Measurements from ENCODE around the gene ACOT13. TPM values are rescaled to one million over a fixed set of nuclear protein-coding genes. Genes with fewer than 3 reads are reported as not detected.

Gene ACOT13
- polyA plus RNA-seq, 2 of the 4 experiments (the other 2 are of a cell fraction), result 22.9 to 87.7 TPM

GRCh38 chr6:24658573-24659560 is 8.0 kb upstream of the ACOT13 start:
- ATAC-seq (peak; percentile 90 to 96), DNase-seq (ENCODE audit: low read depth in 1 of 2, low spot score in 1 of 2) (peak; percentile 35 to 96), FAIRE-seq (no peak)
- H3K4me3 ChIP-seq, result no peak overlapping the region
- H3K4me2 ChIP-seq, result peak overlapping the region; percentile 83
- 5% methylated on average over 9 of the region's 9 CpGs for WGBS (ENCODE audit: missing lambda C conversion rate)
- peaks cover 95% of the 10 kb centered on the region for H3K4me1 ChIP-seq
- H3K9me3 ChIP-seq, result no peaks in the 10 kb centered on the region
- CTCF ChIA-PET, result no interaction called here
- POLR2A ChIA-PET, result interaction anchor here (1.2 to 1.4 kb wide), 3 partner anchors 10 to 63 kb away, joined by 3 to 7 read pairs (median 6); partner anchors contain the start of gene KIAA0319
- H3K27ac ChIP-seq, result peak overlapping the region; percentile 83 to 92
- peak; percentile 61; the same call in 1 of the 3 replicates for TF ChIP-seq BCL3 (IDR thresholded peaks at IDR 0.05)
- no peak for TF ChIP-seq SREBF2 (IDR thresholded peaks at IDR 0.05)
- TF ChIP-seq KDM5A (IDR thresholded peaks at IDR 0.05), result no peak
- peak; percentile 79; the same call in 1 of the 2 replicates for TF ChIP-seq HOXB13 (CRISPR knock-in tag; IDR thresholded peaks at IDR 0.05; ENCODE audit: low read depth)
- TF ChIP-seq HOXA7 (CRISPR knock-in tag; IDR thresholded peaks at IDR 0.05), result peak; percentile 78; the same call in 1 of the 2 replicates
- peak; percentile 58; the same call in 1 of the 2 replicates for TF ChIP-seq MAX (IDR thresholded peaks at IDR 0.05)
- TF ChIP-seq RARB (CRISPR knock-in tag; IDR thresholded peaks at IDR 0.05), result 0 out of 2 replicates have a peak, but pooled peaks have one; percentile 5
- no peak for TF ChIP-seq HDAC2 (IDR thresholded peaks at IDR 0.05)
- TF ChIP-seq EP300 (IDR thresholded peaks at IDR 0.05), result peak; percentile 83 to 87; a peak in 4 of 5 replicates
- no peak for TF ChIP-seq FOXS1 (CRISPR knock-in tag; IDR thresholded peaks at IDR 0.05)
- TF ChIP-seq TP53 (CRISPR knock-in tag; IDR thresholded peaks at IDR 0.05), result peak; percentile 66; the same call in 1 of the 2 replicates
- TF ChIP-seq POLR2AphosphoS2 (conservative IDR thresholded peaks at IDR 0.05; ENCODE audit: low read length), result 0 out of 2 replicates have a peak, but pooled peaks have one; percentile 69
- 0 out of 2 replicates have a peak, but pooled peaks have one; percentile 56 for TF ChIP-seq HEYL (CRISPR knock-in tag; IDR thresholded peaks at IDR 0.05)
- peak; percentile 63; the same call in 1 of the 2 replicates for TF ChIP-seq ZNF302 (CRISPR knock-in tag; IDR thresholded peaks at IDR 0.05)
- no peak for TF ChIP-seq PBX3 (IDR thresholded peaks at IDR 0.05)
- peak; percentile 97 for TF ChIP-seq MAFK (IDR thresholded peaks at IDR 0.05; ENCODE audit: partially characterized antibody)
- TF ChIP-seq HES2 (IDR thresholded peaks at IDR 0.05), result no peak
- 0 out of 2 replicates have a peak, but pooled peaks have one; percentile 22 for TF ChIP-seq EHF (CRISPR knock-in tag; IDR thresholded peaks at IDR 0.05)
- TF ChIP-seq ZSCAN20 (CRISPR knock-in tag; IDR thresholded peaks at IDR 0.05), result peak; percentile 68; the same call in 1 of the 2 replicates
- TF ChIP-seq JUN (IDR thresholded peaks at IDR 0.05), result peak; percentile 52 to 78; a peak in 3 of 5 replicates
- no peak for TF ChIP-seq CBX2 (IDR thresholded peaks at IDR 0.05; ENCODE audit: borderline replicate concordance, low read depth)
- no peak for TF ChIP-seq ESRRA (IDR thresholded peaks at IDR 0.05; ENCODE audit: borderline replicate concordance, low read length)
- no peak for TF ChIP-seq USF2 (IDR thresholded peaks at IDR 0.05)
- TF ChIP-seq HOXB5 (CRISPR knock-in tag; IDR thresholded peaks at IDR 0.05), result peak; percentile 63; the same call in 1 of the 2 replicates
- no peak for TF ChIP-seq RNF2 (IDR thresholded peaks at IDR 0.05; ENCODE audit: borderline replicate concordance, low read depth)
- no peak for TF ChIP-seq ZC3H11A (IDR thresholded peaks at IDR 0.05)
- peak; percentile 47; the same call in 1 of the 2 replicates for TF ChIP-seq TFCP2L1 (CRISPR knock-in tag; IDR thresholded peaks at IDR 0.05)
- TF ChIP-seq PHF8 (IDR thresholded peaks at IDR 0.05; ENCODE audit: borderline replicate concordance, low read depth), result no peak
- no peak; the same call in 1 of the 2 replicates for TF ChIP-seq JUNB (IDR thresholded peaks at IDR 0.05)
- no peak; the same call in 1 of the 2 replicates for TF ChIP-seq E2F6 (IDR thresholded peaks at IDR 0.05; ENCODE audit: borderline replicate concordance, low read depth)
- peak; percentile 75 to 81 for TF ChIP-seq CEBPB (IDR thresholded peaks at IDR 0.05)
- no peak for TF ChIP-seq ZFP36 (IDR thresholded peaks at IDR 0.05; ENCODE audit: borderline replicate concordance, partially characterized antibody)
- TF ChIP-seq ATOH8 (CRISPR knock-in tag; IDR thresholded peaks at IDR 0.05; ENCODE audit: low read depth), result peak; percentile 52; the same call in 1 of the 2 replicates
- peak; percentile 91 for TF ChIP-seq NFE2L2 (conservative IDR thresholded peaks at IDR 0.05; ENCODE audit: low read length)
- TF ChIP-seq GATA3 (IDR thresholded peaks at IDR 0.05; ENCODE audit: borderline replicate concordance), result no peak

Data from A549 (cell line).